Activated naive CD8-positive, alpha-beta T cell (primary cell): ENCODE data around the gene DOLPP1.
"Not testable (repeated sequence)": the region's sequence is repeated elsewhere in the genome, so short reads cannot be mapped to it uniquely, and the experiment has no call there.

Experiments
- H3K27ac Mint-ChIP-seq: one replicate; pipeline ENCODE4 v1.8.0; 2021; ENCODE audit warnings: mixed read lengths
- H3K27me3 Mint-ChIP-seq: one replicate; pipeline ENCODE4 v1.8.0; 2021; ENCODE audit warnings: mixed read lengths
- H3K36me3 Mint-ChIP-seq: one replicate; pipeline ENCODE4 v1.8.0; 2021; ENCODE audit warnings: mixed read lengths
- H3K4me1 Mint-ChIP-seq: one replicate; pipeline ENCODE4 v1.8.0; 2021; ENCODE audit warnings: low read depth, mixed read lengths
- H3K4me3 Mint-ChIP-seq: one replicate; pipeline ENCODE4 v1.8.0; 2021; ENCODE audit warnings: mild to moderate bottlenecking, mixed read lengths
- H3K9me3 Mint-ChIP-seq: one replicate; pipeline ENCODE4 v1.8.0; 2021; ENCODE audit warnings: low read depth, mixed read lengths

The DOLPP1 gene

DNA sequence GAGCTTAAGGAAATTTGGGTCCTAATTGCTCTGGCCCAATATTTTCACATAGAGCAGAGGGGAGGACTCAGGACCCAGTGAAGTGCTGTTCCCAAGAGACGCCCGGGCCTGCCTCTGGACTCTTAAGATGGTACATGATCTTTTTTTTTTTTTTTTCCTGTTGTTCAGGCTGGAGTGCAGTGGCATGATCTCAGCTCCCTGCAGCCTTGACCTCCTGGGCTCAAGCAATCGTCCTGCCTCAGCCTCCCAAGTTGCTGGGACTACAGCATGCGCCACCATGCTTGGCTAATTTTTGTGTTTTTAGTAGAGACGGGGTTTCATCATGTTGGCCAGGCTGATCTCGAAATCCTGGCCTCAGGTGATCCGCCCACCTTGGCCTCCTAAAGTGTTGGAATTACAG, 49.4 kb downstream of the DOLPP1 start:
- H3K9me3 Mint-ChIP-seq, H3K27ac Mint-ChIP-seq, H3K4me1 Mint-ChIP-seq, H3K4me3 Mint-ChIP-seq, H3K27me3 Mint-ChIP-seq: not testable (repeated sequence)
- H3K36me3 Mint-ChIP-seq = peaks cover 15% of the 10 kb centered on the region

DNA sequence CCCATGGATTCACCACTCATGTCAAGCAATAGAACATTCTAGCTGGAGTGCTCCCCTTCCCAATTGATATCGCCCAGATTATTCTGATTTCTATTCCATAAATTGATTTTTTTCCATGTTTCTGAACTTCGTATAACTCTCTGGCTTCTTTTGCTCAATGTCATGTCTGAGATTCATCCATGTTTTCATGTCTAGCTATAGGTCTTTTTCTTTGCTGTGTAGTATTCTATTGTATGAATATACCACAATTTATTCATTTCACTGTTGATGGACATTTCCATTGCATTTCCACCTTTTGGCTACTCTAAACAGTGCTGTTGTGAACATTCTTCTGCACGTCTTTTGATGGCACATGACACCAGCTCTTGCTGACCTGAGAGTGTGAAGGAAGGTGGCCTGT, 49.9 kb downstream of the DOLPP1 start:
- Mint-ChIP-seq H3K27ac (no peak overlapping the region), H3K9me3 (no peaks in the 10 kb centered on the region), H3K4me3 (no peak overlapping the region)

GRCh38 chr9:129131300-129132145, 50.6 kb downstream of the DOLPP1 start:
- Mint-ChIP-seq H3K4me1 (peaks cover 5% of the 10 kb centered on the region), H3K36me3 (peaks cover 15% of the 10 kb centered on the region)

More for the DNA sequence above, 49.9 kb downstream of the DOLPP1 start:
- Mint-ChIP-seq H3K27me3 (no peaks in the 10 kb centered on the region), H3K36me3 (peaks cover 15% of the 10 kb centered on the region), H3K4me1 (peaks cover 5% of the 10 kb centered on the region)

GRCh38 chr9:129133082-129133481, 52.2 kb downstream of the DOLPP1 start:
- H3K4me1 Mint-ChIP-seq = peaks cover 5% of the 10 kb centered on the region
- H3K27ac Mint-ChIP-seq = no peak overlapping the region
- no peaks in the 10 kb centered on the region for H3K9me3 Mint-ChIP-seq
- H3K4me3 Mint-ChIP-seq = no peak overlapping the region
- H3K36me3 Mint-ChIP-seq = peaks cover 12% of the 10 kb centered on the region
- H3K27me3 Mint-ChIP-seq = no peaks in the 10 kb centered on the region

More at GRCh38 chr9:129131300-129132145, 50.6 kb downstream of the DOLPP1 start:
- H3K4me3 Mint-ChIP-seq = no peak overlapping the region
- H3K27me3 Mint-ChIP-seq = no peaks in the 10 kb centered on the region
- no peak overlapping the region for H3K27ac Mint-ChIP-seq
- no peaks in the 10 kb centered on the region for H3K9me3 Mint-ChIP-seq

GRCh38 chr9:129135476-129135875, 54.6 kb downstream of the DOLPP1 start:
- H3K4me3 Mint-ChIP-seq = no peak overlapping the region
- H3K4me1 Mint-ChIP-seq = peaks cover 17% of the 10 kb centered on the region
- H3K27me3 Mint-ChIP-seq = no peaks in the 10 kb centered on the region
- H3K27ac Mint-ChIP-seq = no peak overlapping the region
- no peaks in the 10 kb centered on the region for H3K9me3 Mint-ChIP-seq
- peaks cover 12% of the 10 kb centered on the region for H3K36me3 Mint-ChIP-seq

DNA sequence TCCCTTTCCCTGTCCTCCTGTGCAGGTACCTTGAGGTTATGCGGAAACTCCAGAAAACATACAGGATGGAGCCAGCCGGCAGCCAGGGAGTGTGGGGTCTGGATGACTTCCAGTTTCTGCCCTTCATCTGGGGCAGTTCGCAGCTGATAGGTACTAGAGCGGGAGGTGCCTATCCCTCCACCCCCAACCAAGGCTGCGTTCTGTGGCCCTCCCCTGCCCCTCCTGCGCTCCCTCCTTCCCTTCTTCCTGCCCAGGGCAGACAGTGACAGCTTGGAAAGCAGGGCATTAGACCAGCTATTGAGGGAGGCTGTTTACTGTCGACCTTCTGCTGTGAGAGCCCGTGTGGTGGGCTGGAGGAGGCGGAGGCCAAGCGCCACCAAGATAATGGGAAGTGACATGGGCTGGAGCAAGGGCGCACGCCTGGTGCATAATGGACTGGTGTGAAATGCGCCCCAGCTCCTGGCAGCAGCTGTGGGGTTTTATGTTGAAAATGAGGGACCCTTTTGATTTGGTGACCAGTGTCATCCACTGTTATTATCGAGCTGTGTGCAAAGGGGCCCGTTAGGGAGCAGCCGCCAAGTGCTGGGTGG, 55.6 kb downstream of the DOLPP1 start:
- Mint-ChIP-seq H3K9me3 (no peaks in the 10 kb centered on the region), H3K4me1 (peaks cover 25% of the 10 kb centered on the region), H3K36me3 (peaks cover 9% of the 10 kb centered on the region), H3K27me3 (no peaks in the 10 kb centered on the region), H3K4me3 (no peak overlapping the region), H3K27ac (no peak overlapping the region)

DNA sequence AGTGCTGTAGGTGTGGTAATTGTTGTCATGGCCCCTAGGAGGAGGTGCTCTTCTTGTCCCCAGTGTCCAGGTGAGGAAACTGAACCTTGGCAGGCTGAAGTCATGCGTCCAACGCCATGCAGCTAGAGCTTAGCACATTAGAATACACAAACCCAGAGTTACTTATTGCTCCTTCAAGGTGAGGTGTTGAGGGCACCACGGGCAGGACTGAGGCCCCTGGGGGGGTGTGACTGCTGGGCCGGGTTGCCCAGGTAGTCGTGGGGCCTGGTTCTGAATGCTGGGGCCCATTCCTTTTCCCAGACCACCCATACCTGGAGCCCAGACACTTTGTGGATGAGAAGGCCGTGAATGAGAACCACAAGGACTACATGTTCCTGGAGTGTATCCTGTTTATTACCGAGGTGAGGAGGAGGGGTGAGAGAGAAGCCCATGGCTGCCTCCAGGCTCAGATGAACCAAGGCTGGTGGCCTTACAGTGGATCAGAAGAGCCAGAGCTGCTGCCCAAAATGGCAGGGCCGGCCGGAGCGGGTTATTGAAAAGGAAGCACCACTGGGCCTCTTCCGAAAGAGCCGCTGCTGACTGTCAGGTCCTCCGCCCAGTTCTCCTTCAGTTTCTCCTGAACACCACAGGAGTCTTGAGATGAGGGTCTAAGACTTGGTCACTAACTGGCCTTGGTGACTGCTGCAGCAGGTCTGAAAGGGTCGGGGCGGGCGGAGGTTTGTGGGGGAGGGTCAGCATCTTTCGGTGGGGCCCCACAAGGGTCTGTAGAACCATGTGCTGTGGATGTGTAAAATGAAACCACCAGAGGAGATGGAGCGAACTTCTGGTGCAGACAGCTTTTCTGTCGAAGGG, 56.6 kb downstream of the DOLPP1 start:
- Mint-ChIP-seq H3K4me3 (no peak overlapping the region), H3K27ac (no peak overlapping the region), H3K27me3 (no peaks in the 10 kb centered on the region), H3K9me3 (no peaks in the 10 kb centered on the region), H3K4me1 (peaks cover 25% of the 10 kb centered on the region), H3K36me3 (peaks cover 9% of the 10 kb centered on the region)

- H3K4me1 Mint-ChIP-seq = peaks cover 29% of the 10 kb centered on the region
- H3K9me3 Mint-ChIP-seq = no peaks in the 10 kb centered on the region
- H3K27ac Mint-ChIP-seq = no peak overlapping the region
- no peaks in the 10 kb centered on the region for H3K27me3 Mint-ChIP-seq
- H3K4me3 Mint-ChIP-seq = no peak overlapping the region
- peaks cover 9% of the 10 kb centered on the region for H3K36me3 Mint-ChIP-seq
These were observed 57.2 kb downstream of the DOLPP1 start for GRCh38 chr9:129138144-129138462.

DNA sequence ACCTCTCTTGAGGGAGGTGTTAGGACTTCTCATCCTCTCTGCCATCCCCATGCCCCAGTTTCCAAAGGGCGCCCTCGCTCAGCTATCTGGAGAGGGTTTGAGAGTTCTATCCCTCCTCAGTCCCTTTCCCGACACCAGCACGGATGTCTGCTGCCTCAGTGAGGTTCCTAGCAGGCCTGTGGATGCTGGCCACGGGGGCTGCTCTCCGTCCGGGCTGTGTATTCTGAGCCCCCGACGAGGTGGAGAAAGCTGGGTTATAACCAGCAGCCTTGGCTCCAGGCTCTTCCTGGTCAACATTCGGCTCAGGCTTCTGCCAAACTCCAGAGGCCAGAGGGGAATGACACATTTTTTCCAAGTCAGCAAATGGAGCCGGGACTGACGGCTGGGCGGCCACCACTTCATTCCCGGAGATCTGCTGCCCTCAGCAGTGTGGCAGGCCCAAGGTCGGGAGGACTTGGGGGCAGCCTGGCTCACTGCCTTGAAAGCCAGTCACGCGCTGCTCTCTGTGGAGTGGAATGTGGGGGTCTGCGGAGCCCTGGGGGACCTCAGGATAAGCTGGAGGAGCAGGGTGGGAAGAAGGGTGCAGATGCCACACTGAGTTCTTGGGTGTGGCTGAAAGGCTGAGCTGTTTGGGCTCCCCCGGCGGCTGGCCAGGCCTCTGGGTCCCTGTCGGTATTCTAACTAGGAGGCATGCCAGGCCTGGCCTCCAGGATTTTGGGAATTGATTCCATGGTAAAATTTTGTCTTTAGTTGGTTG, 57.7 kb downstream of the DOLPP1 start:
- H3K4me3 Mint-ChIP-seq = no peak overlapping the region
- peak overlapping the region; percentile 97 for H3K27ac Mint-ChIP-seq
- H3K36me3 Mint-ChIP-seq = peaks cover 6% of the 10 kb centered on the region
- H3K27me3 Mint-ChIP-seq = no peaks in the 10 kb centered on the region
- no peaks in the 10 kb centered on the region for H3K9me3 Mint-ChIP-seq
- H3K4me1 Mint-ChIP-seq = peaks cover 29% of the 10 kb centered on the region

- Mint-ChIP-seq H3K4me1 (peaks cover 30% of the 10 kb centered on the region), H3K27me3 (no peaks in the 10 kb centered on the region), H3K27ac (peak overlapping the region; percentile 97), H3K4me3 (peak overlapping the region; percentile 92), H3K36me3 (peaks cover 2% of the 10 kb centered on the region), H3K9me3 (no peaks in the 10 kb centered on the region)
These were observed 58.5 kb downstream of the DOLPP1 start for GRCh38 chr9:129139233-129139992.

GRCh38 chr9:129139993-129140396, 59.1 kb downstream of the DOLPP1 start:
- H3K9me3 Mint-ChIP-seq = no peaks in the 10 kb centered on the region
- H3K4me3 Mint-ChIP-seq = peak overlapping the region; percentile 92
- H3K27me3 Mint-ChIP-seq = no peaks in the 10 kb centered on the region
- H3K36me3 Mint-ChIP-seq = no peaks in the 10 kb centered on the region
- peaks cover 30% of the 10 kb centered on the region for H3K4me1 Mint-ChIP-seq
- H3K27ac Mint-ChIP-seq = peak overlapping the region; percentile 97
